Stimulated activated CD4-positive, alpha-beta T cell treated with anti-CD3 and anti-CD28 coated beads, Interleukin-2, amount 100 ng/mL, for 24 hours (primary cell): ENCODE results near the gene RNASE11.
A peak's percentile ranks its signal among the peaks of the same experiment; 100 is the strongest.
"Not testable (repeated sequence)": the region's sequence is repeated elsewhere in the genome, so short reads cannot be mapped to it uniquely, and the experiment has no call there.

Experiments used
- DNase-seq, 2 donors: peaks; one replicate each; pipeline ENCODE4 v3.0.0-alpha.2; 2020

RNASE11 gene

GRCh38 chr14:20587489-20588154, at the start of gene RNASE11:
Gene RNASE11 (minus strand): TSS chr14:20588001.
- no peak for DNase-seq

- peak; percentile 67 to 79 for DNase-seq
These were observed 45.3 kb upstream of the RNASE11 start for GRCh38 chr14:20632831-20633691.

GRCh38 chr14:20632448-20632830, 44.6 kb upstream of the RNASE11 start:
- DNase-seq = peak in 1 of 2 donors; percentile 32

- peak in 1 of 2 donors; percentile 24 for DNase-seq
These were observed 44.1 kb upstream of the RNASE11 start for GRCh38 chr14:20631880-20632389.

- DNase-seq = peak; percentile 64 to 71
These were observed 43.5 kb upstream of the RNASE11 start for GRCh38 chr14:20631023-20631879.

GRCh38 chr14:20630340-20631022, 42.7 kb upstream of the RNASE11 start:
- DNase-seq = peak; percentile 47 to 61

- no peak for DNase-seq
These were observed 40.5 kb upstream of the RNASE11 start for GRCh38 chr14:20628063-20628854.

- DNase-seq = no peak
These were observed 39.7 kb upstream of the RNASE11 start for GRCh38 chr14:20627346-20628027.

- no peak for DNase-seq
These were observed 38.5 kb upstream of the RNASE11 start for GRCh38 chr14:20626274-20626673.

- peak; percentile 42 to 49 for DNase-seq
These were observed 36.8 kb upstream of the RNASE11 start for GRCh38 chr14:20624495-20625070.

- DNase-seq = peak in 1 of 2 donors; percentile 32
These were observed 36.0 kb upstream of the RNASE11 start for GRCh38 chr14:20623798-20624197.

- DNase-seq = peak in 1 of 2 donors; percentile 14
These were observed 35.1 kb upstream of the RNASE11 start for GRCh38 chr14:20622816-20623291.

GRCh38 chr14:20620798-20621478, 33.1 kb upstream of the RNASE11 start:
- no peak for DNase-seq

- not testable (repeated sequence) for DNase-seq
These were observed 31.9 kb upstream of the RNASE11 start for GRCh38 chr14:20619688-20620087.

- DNase-seq = no peak
These were observed 30.5 kb upstream of the RNASE11 start for GRCh38 chr14:20618271-20618749.

GRCh38 chr14:20617138-20618003, 29.6 kb upstream of the RNASE11 start:
- no peak for DNase-seq

- no peak for DNase-seq
These were observed 28.2 kb upstream of the RNASE11 start for GRCh38 chr14:20615996-20616395.
